Endodermal cell (in vitro differentiated cells): Measurements from ENCODE around the gene ZNF445. TPM values are rescaled to one million over a fixed set of nuclear protein-coding genes. Genes with fewer than 3 reads are reported as not detected.
"Not testable (repeated sequence)": the region's sequence is repeated elsewhere in the genome, so short reads cannot be mapped to it uniquely, and the experiment has no call there.

Source experiments
- DNase-seq: peaks from one replicate; pipeline ENCODE4 v3.0.0-alpha.2; 2017
- H3K27ac ChIP-seq: 2 replicates; pipeline ENCODE4 v1.5.1; 2013; ENCODE audit warnings: mild to moderate bottlenecking, low read depth, low read length, moderate library complexity
- H3K27me3 ChIP-seq: 2 replicates; pipeline ENCODE4 v1.6.1; 2013; ENCODE audit warnings: mild to moderate bottlenecking, low read length, moderate library complexity; ENCODE audit not compliant: insufficient read depth, control insufficient read depth, poor library complexity, severe bottlenecking
- H3K36me3 ChIP-seq: 2 replicates; pipeline ENCODE4 v1.7.0; 2013; ENCODE audit warnings: mild to moderate bottlenecking, low read length, moderate library complexity; ENCODE audit not compliant: control insufficient read depth, insufficient read depth
- H3K4me1 ChIP-seq: one replicate; pipeline ENCODE4 v1.7.0; 2013; ENCODE audit warnings: low read length; ENCODE audit not compliant: control insufficient read depth, insufficient read depth
- H3K4me3 ChIP-seq: 2 replicates; pipeline ENCODE4 v1.5.1; 2013; ENCODE audit warnings: mild to moderate bottlenecking, low read length, moderate library complexity
- H3K9ac ChIP-seq: 2 replicates; pipeline ENCODE4 v1.6.1; 2013; ENCODE audit warnings: mild to moderate bottlenecking, low read length, moderate library complexity; ENCODE audit not compliant: poor library complexity, severe bottlenecking; ENCODE audit errors: extremely low read depth
- H3K9me3 ChIP-seq: 2 replicates; pipeline ENCODE4 v1.6.1; 2013; ENCODE audit warnings: mild to moderate bottlenecking, low read length, moderate library complexity; ENCODE audit not compliant: control insufficient read depth
- H3K27ac Mint-ChIP-seq: 2 replicates; pipeline ENCODE4 v1.8.0; 2020; ENCODE audit warnings: mixed read lengths
- H3K27me3 Mint-ChIP-seq: 2 replicates; pipeline ENCODE4 v1.8.0; 2021; ENCODE audit warnings: mild to moderate bottlenecking, mixed read lengths; ENCODE audit not compliant: insufficient read depth
- H3K36me3 Mint-ChIP-seq: 2 replicates; pipeline ENCODE4 v1.8.0; 2020; ENCODE audit warnings: low read depth, mixed read lengths
- H3K4me1 Mint-ChIP-seq: 2 replicates; pipeline ENCODE4 v1.8.0; 2020; ENCODE audit warnings: mixed read lengths
- H3K4me3 Mint-ChIP-seq: 2 replicates; pipeline ENCODE4 v1.8.0; 2020; ENCODE audit warnings: mild to moderate bottlenecking, moderate library complexity, mixed read lengths
- H3K9me3 Mint-ChIP-seq: 2 replicates; pipeline ENCODE4 v1.8.0; 2020; ENCODE audit warnings: mild to moderate bottlenecking, mixed read lengths
- WGBS, 2 experiments: methylation state at CpG; one replicate each; pipeline versions ENCODE4 v1.1.5 to v1.1.7; 2013; ENCODE audit warnings: missing lambda C conversion rate in 2 of 2, mixed read lengths in 1 of 2; ENCODE audit not compliant: insufficient coverage in 1 of 2, insufficient read length in 1 of 2; 5-methylcytosine and 5-hydroxymethylcytosine counted together
- total RNA-seq, 2 donors: library from RNA; stranded (reverse); fragmentation: NEBNext Ultra II Directional in 1 of 2; extraction: Animal tissue kit (Norgen Biotek cat#: 25700) in 1 of 2; gene quantifications; 2 replicates in 1 of 2; 3 replicates in 1 of 2; pipeline ENCODE4 v1.2.1, GENCODE V29; 2021
- TF ChIP-seq, protein P1 (sequence below): fragments of 200-600 bp; sonication (generic); conservative IDR thresholded peaks from 2 replicates; pipeline ENCODE4 v1.5.0; 2021; ENCODE audit warnings: antibody characterized with exemption, mild to moderate bottlenecking

Gene ZNF445
- total RNA-seq, 2 donors from 2014 or later, result 35.4 to 56.9 TPM

DNA sequence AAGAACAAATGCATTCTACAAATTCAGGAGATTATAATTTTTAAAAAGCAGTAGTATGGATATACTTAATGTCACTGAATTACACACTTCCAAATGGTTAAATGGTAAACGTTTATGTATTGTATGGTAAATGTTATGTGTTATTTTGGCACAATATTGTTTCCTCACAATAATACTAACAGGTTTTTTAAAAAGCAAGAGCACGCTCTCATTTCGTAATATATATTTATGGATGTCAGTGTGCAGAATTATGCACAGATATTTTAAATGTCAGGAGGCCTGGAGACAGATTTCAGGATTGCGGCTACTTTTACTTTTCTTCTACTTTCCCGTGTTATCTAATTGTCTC is 533 bp downstream of the ZNF445 start:
- H3K4me1 ChIP-seq, result no peaks in the 10 kb centered on the region
- Mint-ChIP-seq H3K27ac (peak overlapping the region; percentile 58), H3K9me3 (no peaks in the 10 kb centered on the region), H3K27me3 (no peaks in the 10 kb centered on the region), H3K4me3 (peak overlapping the region; percentile 78), H3K36me3 (no peaks in the 10 kb centered on the region), H3K4me1 (peaks cover 32% of the 10 kb centered on the region)
- peak overlapping the region; percentile 41 for H3K9ac ChIP-seq
- H3K9me3 ChIP-seq, result no peaks in the 10 kb centered on the region
- no peak for DNase-seq
- H3K4me3 ChIP-seq, result peak overlapping the region; percentile 91
- TF ChIP-seq, protein P1, sequence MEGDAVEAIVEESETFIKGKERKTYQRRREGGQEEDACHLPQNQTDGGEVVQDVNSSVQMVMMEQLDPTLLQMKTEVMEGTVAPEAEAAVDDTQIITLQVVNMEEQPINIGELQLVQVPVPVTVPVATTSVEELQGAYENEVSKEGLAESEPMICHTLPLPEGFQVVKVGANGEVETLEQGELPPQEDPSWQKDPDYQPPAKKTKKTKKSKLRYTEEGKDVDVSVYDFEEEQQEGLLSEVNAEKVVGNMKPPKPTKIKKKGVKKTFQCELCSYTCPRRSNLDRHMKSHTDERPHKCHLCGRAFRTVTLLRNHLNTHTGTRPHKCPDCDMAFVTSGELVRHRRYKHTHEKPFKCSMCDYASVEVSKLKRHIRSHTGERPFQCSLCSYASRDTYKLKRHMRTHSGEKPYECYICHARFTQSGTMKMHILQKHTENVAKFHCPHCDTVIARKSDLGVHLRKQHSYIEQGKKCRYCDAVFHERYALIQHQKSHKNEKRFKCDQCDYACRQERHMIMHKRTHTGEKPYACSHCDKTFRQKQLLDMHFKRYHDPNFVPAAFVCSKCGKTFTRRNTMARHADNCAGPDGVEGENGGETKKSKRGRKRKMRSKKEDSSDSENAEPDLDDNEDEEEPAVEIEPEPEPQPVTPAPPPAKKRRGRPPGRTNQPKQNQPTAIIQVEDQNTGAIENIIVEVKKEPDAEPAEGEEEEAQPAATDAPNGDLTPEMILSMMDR, result no peak
- no peaks in the 10 kb centered on the region for H3K36me3 ChIP-seq
- H3K27ac ChIP-seq, result no peak overlapping the region
- no peaks in the 10 kb centered on the region for H3K27me3 ChIP-seq
- 0 to 7% methylated on average over 2 to 4 of the region's 5 CpGs for WGBS, 2 experiments

DNA sequence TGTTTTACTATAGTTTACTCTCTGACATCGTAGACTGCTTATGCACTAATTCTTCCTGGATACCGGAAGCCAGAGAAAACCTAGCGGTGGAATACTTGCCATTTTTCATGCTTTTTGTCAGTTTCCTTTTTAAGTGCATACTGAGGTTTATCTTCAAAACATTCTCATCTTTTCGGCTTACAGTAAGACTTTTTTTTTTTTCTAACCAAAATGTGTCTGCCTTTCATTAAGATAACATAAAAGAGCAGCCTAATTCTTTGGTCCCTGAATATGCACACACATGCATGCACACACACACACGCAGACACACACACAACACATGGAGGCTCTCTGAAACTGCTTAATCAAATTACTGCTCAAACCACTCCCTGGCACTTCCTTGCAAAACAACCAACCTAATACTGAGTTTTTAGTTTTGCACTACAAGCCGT is 1.3 kb downstream of the ZNF445 start:
- no peaks in the 10 kb centered on the region for H3K9me3 ChIP-seq
- no peak overlapping the region for H3K27ac Mint-ChIP-seq
- DNase-seq, result no peak
- H3K27me3 ChIP-seq, result no peaks in the 10 kb centered on the region
- H3K27me3 Mint-ChIP-seq, result no peaks in the 10 kb centered on the region
- H3K36me3 ChIP-seq, result no peaks in the 10 kb centered on the region
- H3K9me3 Mint-ChIP-seq, result no peaks in the 10 kb centered on the region
- no peak overlapping the region for H3K27ac ChIP-seq
- peak overlapping the region; percentile 41 for H3K9ac ChIP-seq
- H3K4me1 ChIP-seq, result no peaks in the 10 kb centered on the region
- H3K4me3 Mint-ChIP-seq, result peak overlapping the region; percentile 78
- no peaks in the 10 kb centered on the region for H3K36me3 Mint-ChIP-seq
- peak overlapping the region; percentile 91 for H3K4me3 ChIP-seq
- WGBS, 2 experiments, result 70 to 81% methylated on average over 5 to 6 of the region's 6 CpGs
- peaks cover 32% of the 10 kb centered on the region for H3K4me1 Mint-ChIP-seq
- TF ChIP-seq, protein P1, result no peak

DNA sequence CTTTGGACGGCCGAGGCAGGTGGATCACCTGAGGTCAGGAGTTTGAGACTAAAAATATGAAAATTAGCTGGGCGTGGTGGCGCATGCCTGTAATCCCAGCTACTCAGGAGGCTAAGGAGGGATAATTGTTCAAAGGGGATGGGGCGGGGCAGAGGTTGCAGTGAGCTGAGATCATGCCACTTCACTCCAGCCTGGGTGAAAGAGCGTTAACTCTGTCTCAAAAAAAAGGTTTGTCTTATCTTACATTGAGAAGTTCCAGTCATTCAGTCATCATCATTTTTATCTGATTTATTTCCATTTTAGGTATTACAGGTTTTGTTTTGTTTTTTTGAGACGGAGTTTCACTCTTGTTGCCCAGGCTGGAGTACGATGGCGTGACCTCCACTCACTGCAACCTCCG is 2.6 kb downstream of the ZNF445 start:
- peaks cover 26% of the 10 kb centered on the region for H3K4me1 Mint-ChIP-seq
- not testable (repeated sequence) for H3K9me3 Mint-ChIP-seq, H3K4me3 ChIP-seq, DNase-seq, H3K27ac ChIP-seq, H3K27ac Mint-ChIP-seq, H3K4me3 Mint-ChIP-seq, H3K27me3 Mint-ChIP-seq, H3K4me1 ChIP-seq, H3K9me3 ChIP-seq, H3K27me3 ChIP-seq, H3K9ac ChIP-seq, H3K36me3 ChIP-seq
- peaks cover 12% of the 10 kb centered on the region for H3K36me3 Mint-ChIP-seq
- WGBS, 2 experiments, result 92 to 98% methylated on average over 4 to 10 of the region's 10 CpGs

DNA sequence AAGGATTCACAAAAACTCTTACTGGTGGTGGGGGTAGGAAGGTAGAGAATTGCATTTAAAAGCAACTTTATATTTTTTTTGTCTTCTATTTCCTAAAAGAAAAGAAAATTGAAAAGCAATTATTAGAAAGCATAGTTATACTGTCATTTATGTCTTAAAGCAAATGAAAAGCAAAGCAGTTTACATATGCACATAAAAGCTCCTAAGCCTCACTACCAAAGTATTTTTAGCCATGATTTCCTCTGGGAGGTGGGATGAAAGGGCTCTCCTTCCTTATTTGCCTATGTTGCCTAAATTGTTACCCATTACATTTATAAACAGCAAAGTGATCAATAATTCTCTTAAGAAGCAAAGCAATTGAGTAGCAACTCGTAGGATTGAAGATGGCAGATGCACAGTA is 7.0 kb downstream of the ZNF445 start:
- no peaks in the 10 kb centered on the region for H3K27me3 Mint-ChIP-seq
- peaks cover 8% of the 10 kb centered on the region for H3K4me1 Mint-ChIP-seq
- Histone ChIP-seq H3K9me3 (no peaks in the 10 kb centered on the region), H3K4me1 (no peaks in the 10 kb centered on the region), H3K36me3 (peaks cover 38% of the 10 kb centered on the region), H3K27me3 (no peaks in the 10 kb centered on the region), H3K9ac (no peak overlapping the region), H3K27ac (no peak overlapping the region), H3K4me3 (no peak overlapping the region)
- no peak for DNase-seq
- H3K36me3 Mint-ChIP-seq, result peaks cover 24% of the 10 kb centered on the region
- WGBS, 2 experiments, result 93% methylated on average over 1 of the region's 1 CpG; no CpG with 5 or more reads in 1 of the 2 experiments
- H3K27ac Mint-ChIP-seq, result no peak overlapping the region
- TF ChIP-seq, protein P1, result no peak
- no peaks in the 10 kb centered on the region for H3K9me3 Mint-ChIP-seq
- H3K4me3 Mint-ChIP-seq, result no peak overlapping the region
